ENCODE results near the gene CD96.
"Not testable (repeated sequence)": the region's sequence is repeated elsewhere in the genome, so short reads cannot be mapped to it uniquely, and the experiment has no call there.

CD96 gene

GRCh38 chr3:111541911-111542483 is at the start of gene CD96:
TSS of gene CD96 (plus strand) at chr3:111542197. CDS start at chr3:111542249, 52 bp downstream.
- peak; percentile 68 for DNase-seq

- no peak for DNase-seq
Measured at GRCh38 chr3:111493276-111493675, 48.7 kb upstream of the CD96 start.

- DNase-seq = no peak
Measured at GRCh38 chr3:111496894-111497559, 45.0 kb upstream of the CD96 start.

GRCh38 chr3:111498022-111498421 is 44.0 kb upstream of the CD96 start:
- no peak for DNase-seq

GRCh38 chr3:111506435-111506834 is 35.6 kb upstream of the CD96 start:
- no peak for DNase-seq

GRCh38 chr3:111509308-111509707 is 32.7 kb upstream of the CD96 start:
- no peak for DNase-seq

GRCh38 chr3:111517801-111518200 is 24.2 kb upstream of the CD96 start:
- no peak for DNase-seq

GRCh38 chr3:111519178-111519855 is 22.7 kb upstream of the CD96 start:
- DNase-seq = no peak

- DNase-seq = no peak
Measured at GRCh38 chr3:111521891-111522290, 20.1 kb upstream of the CD96 start.

- DNase-seq = not testable (repeated sequence)
Measured at GRCh38 chr3:111524486-111524885, 17.5 kb upstream of the CD96 start.

- no peak for DNase-seq
Measured at GRCh38 chr3:111531446-111531845, 10.6 kb upstream of the CD96 start.

GRCh38 chr3:111534701-111535100 is 7.3 kb upstream of the CD96 start:
- DNase-seq = no peak

GRCh38 chr3:111538111-111538510 is 3.9 kb upstream of the CD96 start:
- DNase-seq = no peak

GRCh38 chr3:111538681-111539083 is 3.3 kb upstream of the CD96 start:
- DNase-seq = no peak

GRCh38 chr3:111539351-111540331 is 2.4 kb upstream of the CD96 start:
- peak; percentile 71 for DNase-seq

- DNase-seq = no peak
Measured at GRCh38 chr3:111541391-111541790, 606 bp upstream of the CD96 start.

GRCh38 chr3:111542611-111543300 is 759 bp downstream of the CD96 start:
- DNase-seq = no peak

GRCh38 chr3:111545349-111545748 is 3.4 kb downstream of the CD96 start:
- no peak for DNase-seq

GRCh38 chr3:111547631-111548030 is 5.6 kb downstream of the CD96 start:
- DNase-seq = no peak

GRCh38 chr3:111548092-111548491 is 6.1 kb downstream of the CD96 start:
- no peak for DNase-seq

- DNase-seq = no peak
Measured at GRCh38 chr3:111548756-111549155, 6.8 kb downstream of the CD96 start.

- DNase-seq = not testable (repeated sequence)
Measured at GRCh38 chr3:111561902-111562301, 19.9 kb downstream of the CD96 start.

Measured in activated CD8-positive, alpha-beta memory T cell treated with anti-CD3 and anti-CD28 coated beads, Interleukin-2, amount 50 U/mL, for 4 hours (primary cell).